Activated CD8-positive, alpha-beta memory T cell treated with anti-CD3 and anti-CD28 coated beads for 1 hour (primary cell): Measurements from ENCODE around the gene CIAPIN1.

Source experiments
- DNase-seq, 2 donors: peaks; one replicate each; pipeline ENCODE4 v3.0.0-alpha.2; 2020; ENCODE audit warnings: low read depth in 1 of 2; ENCODE audit errors: extremely low read depth in 1 of 2

Gene CIAPIN1

GRCh38 chr16:57476546-57477410 lies 29.6 kb upstream of the CIAPIN1 start:
- DNase-seq: no peak

- peak; percentile 39 to 45 for DNase-seq
Observed at GRCh38 chr16:57475711-57476339, 28.6 kb upstream of the CIAPIN1 start.

GRCh38 chr16:57474671-57475661 lies 27.8 kb upstream of the CIAPIN1 start:
- DNase-seq: no peak

GRCh38 chr16:57473906-57474305 lies 26.7 kb upstream of the CIAPIN1 start:
- DNase-seq: no peak

- DNase-seq: no peak
Observed at GRCh38 chr16:57473176-57473840, 26.1 kb upstream of the CIAPIN1 start.

- DNase-seq: no peak
Observed at GRCh38 chr16:57472665-57473060, 25.5 kb upstream of the CIAPIN1 start.

- no peak for DNase-seq
Observed at GRCh38 chr16:57471852-57472664, 24.9 kb upstream of the CIAPIN1 start.

GRCh38 chr16:57471209-57471608 lies 24.0 kb upstream of the CIAPIN1 start:
- DNase-seq: no peak

- no peak for DNase-seq
Observed at GRCh38 chr16:57470711-57471110, 23.5 kb upstream of the CIAPIN1 start.

GRCh38 chr16:57469917-57470470 lies 22.8 kb upstream of the CIAPIN1 start:
- no peak for DNase-seq

- no peak for DNase-seq
Observed at GRCh38 chr16:57469046-57469445, 21.9 kb upstream of the CIAPIN1 start.

- DNase-seq: no peak
Observed at GRCh38 chr16:57468346-57468745, 21.2 kb upstream of the CIAPIN1 start.

GRCh38 chr16:57464523-57464922 lies 17.3 kb upstream of the CIAPIN1 start:
- DNase-seq: no peak

GRCh38 chr16:57462978-57463362 lies 15.8 kb upstream of the CIAPIN1 start:
- no peak for DNase-seq

- DNase-seq: peak; percentile 82 to 91
Observed at GRCh38 chr16:57462209-57462977, 15.2 kb upstream of the CIAPIN1 start, which contains the start of gene POLR2C. TSS of gene POLR2C (plus strand) at chr16:57462679. CDS start at chr16:57462725, 46 bp downstream.

GRCh38 chr16:57452021-57452420 lies 4.8 kb upstream of the CIAPIN1 start:
- no peak for DNase-seq

- peak in 1 of 2 donors; percentile 7 for DNase-seq
Observed at GRCh38 chr16:57446531-57447185, 527 bp downstream of the CIAPIN1 start.

GRCh38 chr16:57445510-57445909 lies 1.7 kb downstream of the CIAPIN1 start:
- no peak for DNase-seq
